ENCODE data around the gene RBP5.

The RBP5 gene

DNA sequence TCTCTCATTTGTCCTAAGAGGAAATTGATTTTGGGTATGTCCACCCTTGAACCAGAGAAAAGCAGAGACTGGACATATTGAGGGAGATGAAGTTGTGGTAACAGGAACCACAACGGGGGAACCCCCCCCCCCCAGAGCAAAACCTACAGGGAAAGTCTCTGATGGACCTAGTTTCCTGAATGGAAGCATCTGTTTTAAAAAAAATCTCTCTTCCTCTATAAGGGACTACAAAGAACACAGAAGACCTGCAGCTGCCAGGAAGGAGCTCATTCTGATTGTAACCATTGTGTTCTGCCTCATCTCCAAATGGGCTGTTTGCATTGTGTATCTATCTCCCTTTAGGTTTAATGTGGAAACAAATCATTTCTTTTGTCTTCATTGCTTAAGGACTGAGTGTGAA is 54.7 kb downstream of the RBP5 start:
- DNase-seq (ENCODE audit: low spot score) = no peak

Data from SW480 (cell line).